Measurements from ENCODE around the gene HAO1.

- TF ChIP-seq CTCF (IDR thresholded peaks at IDR 0.05) (no peak), POLR2A (IDR thresholded peaks at IDR 0.05) (no peak), EP300 (IDR thresholded peaks at IDR 0.05) (no peak)
Measured at GRCh38 chr20:7911586-7912330, 28.5 kb downstream of the HAO1 start.

Data from ovary (tissue), 3 donors.